ENCODE results near the gene SLC25A39.
"Not testable (repeated sequence)": the region's sequence is repeated elsewhere in the genome, so short reads cannot be mapped to it uniquely, and the experiment has no call there.

DNA sequence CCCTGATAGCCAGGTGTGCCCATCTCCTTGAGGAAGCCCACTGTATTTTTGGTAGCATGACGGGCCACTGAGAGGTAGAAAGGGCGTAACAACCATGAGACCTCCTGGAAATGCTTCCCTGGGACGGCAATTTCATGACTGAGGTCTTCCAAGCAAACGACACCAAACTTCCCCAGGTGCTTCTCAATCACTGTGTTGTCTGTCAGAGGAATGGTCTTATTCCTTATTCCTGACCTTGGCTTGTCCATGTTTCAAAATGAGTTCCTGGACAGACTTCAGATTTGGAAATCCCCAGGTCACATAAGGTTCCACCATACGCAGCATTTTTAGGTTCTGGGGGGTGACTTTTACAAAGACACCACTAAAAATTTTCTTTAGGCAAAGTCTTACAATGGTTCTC lies 40.4 kb upstream of the SLC25A39 start:
- TF ChIP-seq POLR2AphosphoS5, POLR2A, EP300 (IDR thresholded peaks at IDR 0.05): not testable (repeated sequence)
- TF ChIP-seq, protein P1, sequence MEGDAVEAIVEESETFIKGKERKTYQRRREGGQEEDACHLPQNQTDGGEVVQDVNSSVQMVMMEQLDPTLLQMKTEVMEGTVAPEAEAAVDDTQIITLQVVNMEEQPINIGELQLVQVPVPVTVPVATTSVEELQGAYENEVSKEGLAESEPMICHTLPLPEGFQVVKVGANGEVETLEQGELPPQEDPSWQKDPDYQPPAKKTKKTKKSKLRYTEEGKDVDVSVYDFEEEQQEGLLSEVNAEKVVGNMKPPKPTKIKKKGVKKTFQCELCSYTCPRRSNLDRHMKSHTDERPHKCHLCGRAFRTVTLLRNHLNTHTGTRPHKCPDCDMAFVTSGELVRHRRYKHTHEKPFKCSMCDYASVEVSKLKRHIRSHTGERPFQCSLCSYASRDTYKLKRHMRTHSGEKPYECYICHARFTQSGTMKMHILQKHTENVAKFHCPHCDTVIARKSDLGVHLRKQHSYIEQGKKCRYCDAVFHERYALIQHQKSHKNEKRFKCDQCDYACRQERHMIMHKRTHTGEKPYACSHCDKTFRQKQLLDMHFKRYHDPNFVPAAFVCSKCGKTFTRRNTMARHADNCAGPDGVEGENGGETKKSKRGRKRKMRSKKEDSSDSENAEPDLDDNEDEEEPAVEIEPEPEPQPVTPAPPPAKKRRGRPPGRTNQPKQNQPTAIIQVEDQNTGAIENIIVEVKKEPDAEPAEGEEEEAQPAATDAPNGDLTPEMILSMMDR (IDR thresholded peaks at IDR 0.05) = not testable (repeated sequence)
